Sigmoid colon (tissue), 4 donors: ENCODE data around the gene FYN.

Experiments used
- EP300 ChIP-seq, 4 donors: sonication (generic); formaldehyde crosslinking; IDR thresholded peaks; one replicate each; pipeline ENCODE4 v1.6.1; 2017; ENCODE audit warnings: antibody characterized with exemption in 4 of 4
- POLR2A ChIP-seq, 2 donors: fragments of 450-650 bp; IDR thresholded peaks; one replicate each; pipeline ENCODE4 v1.6.1; 2016; ENCODE audit warnings: antibody characterized with exemption in 2 of 2, mild to moderate bottlenecking in 2 of 2, moderate library complexity in 2 of 2
- POLR2AphosphoS5 ChIP-seq, 4 donors: sonication (generic); formaldehyde crosslinking; IDR thresholded peaks; one replicate each; pipeline ENCODE4 v1.6.1; 2017; ENCODE audit warnings: antibody characterized with exemption in 4 of 4
- TF ChIP-seq, protein P1 (sequence below), 4 experiments: fragments of 450-650 bp in 3 of 4; fragments of 200-600 bp in 1 of 4; IDR thresholded peaks; one replicate each; pipeline ENCODE4 v1.5.1; 2016 to 2019; ENCODE audit warnings: antibody characterized with exemption in 4 of 4, mild to moderate bottlenecking in 3 of 4, moderate library complexity in 2 of 4

DNA sequence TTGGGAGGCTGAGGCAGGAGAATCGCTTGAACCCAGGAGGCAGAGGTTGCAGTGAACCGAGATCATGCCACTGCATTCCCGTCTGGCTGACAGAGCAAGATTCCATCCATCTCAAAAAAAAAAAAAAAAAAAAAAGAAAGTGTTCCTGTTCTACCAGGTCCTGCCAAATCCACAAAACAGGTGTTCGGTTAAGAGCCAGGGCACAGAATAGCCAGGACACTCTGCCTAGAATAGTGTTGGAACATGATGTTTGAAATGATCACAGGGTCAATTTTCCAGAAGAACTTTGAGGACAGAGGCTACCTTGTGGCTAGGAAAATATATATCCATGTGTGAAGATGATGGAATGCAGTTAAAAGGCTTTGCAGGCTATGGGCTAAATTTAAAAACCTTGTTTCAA is 203.9 kb downstream of the FYN start:
- TF ChIP-seq, protein P1, sequence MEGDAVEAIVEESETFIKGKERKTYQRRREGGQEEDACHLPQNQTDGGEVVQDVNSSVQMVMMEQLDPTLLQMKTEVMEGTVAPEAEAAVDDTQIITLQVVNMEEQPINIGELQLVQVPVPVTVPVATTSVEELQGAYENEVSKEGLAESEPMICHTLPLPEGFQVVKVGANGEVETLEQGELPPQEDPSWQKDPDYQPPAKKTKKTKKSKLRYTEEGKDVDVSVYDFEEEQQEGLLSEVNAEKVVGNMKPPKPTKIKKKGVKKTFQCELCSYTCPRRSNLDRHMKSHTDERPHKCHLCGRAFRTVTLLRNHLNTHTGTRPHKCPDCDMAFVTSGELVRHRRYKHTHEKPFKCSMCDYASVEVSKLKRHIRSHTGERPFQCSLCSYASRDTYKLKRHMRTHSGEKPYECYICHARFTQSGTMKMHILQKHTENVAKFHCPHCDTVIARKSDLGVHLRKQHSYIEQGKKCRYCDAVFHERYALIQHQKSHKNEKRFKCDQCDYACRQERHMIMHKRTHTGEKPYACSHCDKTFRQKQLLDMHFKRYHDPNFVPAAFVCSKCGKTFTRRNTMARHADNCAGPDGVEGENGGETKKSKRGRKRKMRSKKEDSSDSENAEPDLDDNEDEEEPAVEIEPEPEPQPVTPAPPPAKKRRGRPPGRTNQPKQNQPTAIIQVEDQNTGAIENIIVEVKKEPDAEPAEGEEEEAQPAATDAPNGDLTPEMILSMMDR (IDR thresholded peaks at IDR 0.05), result no peak
- no peak for TF ChIP-seq POLR2A (IDR thresholded peaks at IDR 0.05)
- TF ChIP-seq EP300 (IDR thresholded peaks at IDR 0.05), result no peak
- no peak for TF ChIP-seq POLR2AphosphoS5 (IDR thresholded peaks at IDR 0.05)
